DOHH2 (cell line): ENCODE data around the gene SIGLEC6.

Experiments
- H3F3A ChIP-seq: fragments of 200-600 bp; sonication (generic), shearing (Covaris generic); 2 replicates; pipeline ENCODE4 v1.6.0; 2016; ENCODE audit warnings: antibody characterized with exemption, mild to moderate bottlenecking; ENCODE audit not compliant: control insufficient read depth, insufficient read depth
- H3K27ac ChIP-seq: fragments of 200-600 bp; sonication (generic); 2 replicates; pipeline ENCODE4 v1.5.1; 2014; ENCODE audit warnings: low read depth, mild to moderate bottlenecking, low read length, moderate library complexity
- H3K27me3 ChIP-seq: fragments of 200-600 bp; sonication (generic); 2 replicates; pipeline ENCODE4 v1.6.1; 2014; ENCODE audit warnings: mild to moderate bottlenecking, low read length, mixed read lengths; ENCODE audit not compliant: control insufficient read depth
- H3K36me3 ChIP-seq: fragments of 200-600 bp; sonication (generic); 2 replicates; pipeline ENCODE4 v1.6.1; 2014; ENCODE audit warnings: mild to moderate bottlenecking, low read length, moderate library complexity, mixed read lengths; ENCODE audit not compliant: control insufficient read depth
- H3K4me1 ChIP-seq: fragments of 200-600 bp; sonication (generic); 2 replicates; pipeline ENCODE4 v1.6.1; 2014; ENCODE audit warnings: mild to moderate bottlenecking, low read length, mixed read lengths; ENCODE audit not compliant: control insufficient read depth
- H3K4me2 ChIP-seq: fragments of 200-600 bp; sonication (generic); 2 replicates; pipeline ENCODE4 v1.6.0; 2014; ENCODE audit warnings: mild to moderate bottlenecking, low read length, moderate library complexity
- H3K4me3 ChIP-seq: fragments of 200-600 bp; sonication (generic); 2 replicates; pipeline ENCODE4 v1.5.1; 2014; ENCODE audit warnings: mild to moderate bottlenecking, low read length, mixed read lengths
- H3K79me2 ChIP-seq: fragments of 200-600 bp; sonication (generic); 2 replicates; pipeline ENCODE4 v1.6.1; 2014; ENCODE audit warnings: mild to moderate bottlenecking, low read length, mixed read lengths; ENCODE audit not compliant: control insufficient read depth
- H3K9me2 ChIP-seq: fragments of 200-600 bp; sonication (generic); replicated peaks from 2 replicates; pipeline ENCODE4 v1.6.1; 2014; ENCODE audit warnings: mild to moderate bottlenecking, low read length, mixed read lengths; ENCODE audit not compliant: control insufficient read depth
- H3K9me3 ChIP-seq: fragments of 200-600 bp; sonication (generic); 2 replicates; pipeline ENCODE4 v1.6.1; 2014; ENCODE audit warnings: antibody characterized with exemption, low read length, mixed read lengths; ENCODE audit not compliant: control insufficient read depth, insufficient read depth
- H4K20me1 ChIP-seq: fragments of 200-600 bp; sonication (generic); 2 replicates; pipeline ENCODE4 v1.6.0; 2014; ENCODE audit warnings: low read depth, mild to moderate bottlenecking, antibody characterized with exemption, low read length, moderate library complexity; ENCODE audit not compliant: control insufficient read depth, insufficient read depth
- CTCF ChIP-seq: fragments of 200-600 bp; sonication (generic); IDR thresholded peaks from one replicate; pipeline ENCODE4 v1.5.1; 2014; ENCODE audit warnings: antibody characterized with exemption, mild to moderate bottlenecking, low read depth, low read length; ENCODE audit not compliant: poor library complexity, severe bottlenecking
- EZH2phosphoT487 ChIP-seq: fragments of 200-600 bp; sonication (generic); IDR thresholded peaks from 2 replicates; pipeline ENCODE4 v1.6.1; 2017; ENCODE audit warnings: borderline replicate concordance, mild to moderate bottlenecking, antibody characterized with exemption, low read length, moderate library complexity, mixed read lengths

SIGLEC6 gene

GRCh38 chr19:51547397-51548212 is 16.1 kb upstream of the SIGLEC6 start:
- Histone ChIP-seq H3K4me2 (no peak overlapping the region), H3K27ac (no peak overlapping the region), H3K9me2 (no peaks in the 10 kb centered on the region), H4K20me1 (no peaks in the 10 kb centered on the region), H3F3A (no peaks in the 10 kb centered on the region), H3K4me1 (peaks cover 27% of the 10 kb centered on the region), H3K27me3 (peaks cover 35% of the 10 kb centered on the region), H3K36me3 (no peaks in the 10 kb centered on the region), H3K9me3 (no peaks in the 10 kb centered on the region), H3K79me2 (no peaks in the 10 kb centered on the region), H3K4me3 (no peak overlapping the region)
- TF ChIP-seq CTCF, result no peak
- no peak for TF ChIP-seq EZH2phosphoT487

GRCh38 chr19:51546650-51547396 is 15.4 kb upstream of the SIGLEC6 start:
- H3K36me3 ChIP-seq, result no peaks in the 10 kb centered on the region
- no peak overlapping the region for H3K27ac ChIP-seq
- no peaks in the 10 kb centered on the region for H3K9me2 ChIP-seq
- H4K20me1 ChIP-seq, result no peaks in the 10 kb centered on the region
- no peaks in the 10 kb centered on the region for H3K9me3 ChIP-seq
- H3F3A ChIP-seq, result no peaks in the 10 kb centered on the region
- H3K4me3 ChIP-seq, result no peak overlapping the region
- peaks cover 24% of the 10 kb centered on the region for H3K4me1 ChIP-seq
- H3K27me3 ChIP-seq, result peaks cover 38% of the 10 kb centered on the region
- TF ChIP-seq CTCF, result no peak
- TF ChIP-seq EZH2phosphoT487, result no peak
- H3K4me2 ChIP-seq, result no peak overlapping the region
- no peaks in the 10 kb centered on the region for H3K79me2 ChIP-seq

- H3K4me3 ChIP-seq, result no peak overlapping the region
- no peaks in the 10 kb centered on the region for H3F3A ChIP-seq
- peaks cover 18% of the 10 kb centered on the region for H3K4me1 ChIP-seq
- TF ChIP-seq CTCF (no peak), EZH2phosphoT487 (no peak)
- H3K9me2 ChIP-seq, result no peaks in the 10 kb centered on the region
- H4K20me1 ChIP-seq, result no peaks in the 10 kb centered on the region
- H3K79me2 ChIP-seq, result no peaks in the 10 kb centered on the region
- H3K27ac ChIP-seq, result no peak overlapping the region
- no peaks in the 10 kb centered on the region for H3K9me3 ChIP-seq
- H3K36me3 ChIP-seq, result no peaks in the 10 kb centered on the region
- H3K27me3 ChIP-seq, result peaks cover 38% of the 10 kb centered on the region
- H3K4me2 ChIP-seq, result no peak overlapping the region
Measured at GRCh38 chr19:51546107-51546649, 14.7 kb upstream of the SIGLEC6 start.
